PFSK-1 (cell line): Measurements from ENCODE around the gene PNISR.

Source experiments
- POLR2AphosphoS5 ChIP-seq: IDR thresholded peaks from 2 replicates; pipeline ENCODE4 v1.6.1; 2012; ENCODE audit warnings: low read depth, mild to moderate bottlenecking, control low read depth, low read length, moderate library complexity
- SIN3A ChIP-seq: IDR thresholded peaks from 2 replicates; pipeline ENCODE4 v1.6.1; 2012; ENCODE audit warnings: mild to moderate bottlenecking, low read length, moderate library complexity, borderline replicate concordance; ENCODE audit not compliant: insufficient read depth
- TAF1 ChIP-seq: IDR thresholded peaks from 2 replicates; pipeline ENCODE4 v1.6.1; 2012; ENCODE audit warnings: low read length, control low read depth, borderline replicate concordance; ENCODE audit not compliant: insufficient read depth
- TF ChIP-seq, protein P1 (sequence below), 2 experiments: IDR thresholded peaks; 2 replicates each; pipeline versions ENCODE4 v1.6.1 to v1.8.0; 2011 to 2012; ENCODE audit warnings: low read depth in 2 of 2, low read length in 2 of 2, control low read depth in 1 of 2, inconsistent platforms in 1 of 2, mild to moderate bottlenecking in 1 of 2, moderate library complexity in 1 of 2; ENCODE audit not compliant: insufficient read depth in 1 of 2

DNA sequence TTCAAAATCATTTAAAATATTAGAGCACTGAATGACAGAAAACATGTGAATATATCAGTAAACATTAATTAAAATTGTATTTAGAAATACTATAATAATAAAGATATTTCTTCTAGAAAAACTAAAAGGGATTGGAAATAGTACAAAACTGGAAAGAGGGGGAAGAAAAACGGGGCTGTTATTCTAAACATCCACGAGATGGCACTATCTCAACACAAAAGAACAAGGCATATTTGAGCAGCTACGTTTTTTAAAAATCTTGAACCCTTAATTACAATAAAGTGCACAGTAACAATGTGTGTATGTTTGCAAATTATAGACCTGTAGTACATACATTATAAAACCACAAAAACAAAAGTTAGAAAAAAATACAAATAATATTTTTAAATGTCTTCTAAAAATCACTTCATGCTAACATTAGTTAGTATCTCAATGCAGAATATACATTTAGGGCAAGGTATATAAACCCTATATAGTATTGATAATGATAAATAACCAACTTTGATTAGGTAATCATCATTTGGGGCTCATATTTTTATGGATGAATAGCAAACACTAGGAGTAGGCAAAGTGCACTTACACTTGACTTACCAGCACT, 42.5 kb upstream of the PNISR start:
- no peak for TF ChIP-seq POLR2AphosphoS5
- TF ChIP-seq, protein P1, sequence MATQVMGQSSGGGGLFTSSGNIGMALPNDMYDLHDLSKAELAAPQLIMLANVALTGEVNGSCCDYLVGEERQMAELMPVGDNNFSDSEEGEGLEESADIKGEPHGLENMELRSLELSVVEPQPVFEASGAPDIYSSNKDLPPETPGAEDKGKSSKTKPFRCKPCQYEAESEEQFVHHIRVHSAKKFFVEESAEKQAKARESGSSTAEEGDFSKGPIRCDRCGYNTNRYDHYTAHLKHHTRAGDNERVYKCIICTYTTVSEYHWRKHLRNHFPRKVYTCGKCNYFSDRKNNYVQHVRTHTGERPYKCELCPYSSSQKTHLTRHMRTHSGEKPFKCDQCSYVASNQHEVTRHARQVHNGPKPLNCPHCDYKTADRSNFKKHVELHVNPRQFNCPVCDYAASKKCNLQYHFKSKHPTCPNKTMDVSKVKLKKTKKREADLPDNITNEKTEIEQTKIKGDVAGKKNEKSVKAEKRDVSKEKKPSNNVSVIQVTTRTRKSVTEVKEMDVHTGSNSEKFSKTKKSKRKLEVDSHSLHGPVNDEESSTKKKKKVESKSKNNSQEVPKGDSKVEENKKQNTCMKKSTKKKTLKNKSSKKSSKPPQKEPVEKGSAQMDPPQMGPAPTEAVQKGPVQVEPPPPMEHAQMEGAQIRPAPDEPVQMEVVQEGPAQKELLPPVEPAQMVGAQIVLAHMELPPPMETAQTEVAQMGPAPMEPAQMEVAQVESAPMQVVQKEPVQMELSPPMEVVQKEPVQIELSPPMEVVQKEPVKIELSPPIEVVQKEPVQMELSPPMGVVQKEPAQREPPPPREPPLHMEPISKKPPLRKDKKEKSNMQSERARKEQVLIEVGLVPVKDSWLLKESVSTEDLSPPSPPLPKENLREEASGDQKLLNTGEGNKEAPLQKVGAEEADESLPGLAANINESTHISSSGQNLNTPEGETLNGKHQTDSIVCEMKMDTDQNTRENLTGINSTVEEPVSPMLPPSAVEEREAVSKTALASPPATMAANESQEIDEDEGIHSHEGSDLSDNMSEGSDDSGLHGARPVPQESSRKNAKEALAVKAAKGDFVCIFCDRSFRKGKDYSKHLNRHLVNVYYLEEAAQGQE (IDR thresholded peaks at IDR 0.05; ENCODE audit: insufficient read depth in 1 of 2, low read depth in 2 of 2, low read length in 2 of 2): no peak
- TF ChIP-seq TAF1: no peak
- no peak for TF ChIP-seq SIN3A
